ENCODE results near the gene TCERG1L.

DNA sequence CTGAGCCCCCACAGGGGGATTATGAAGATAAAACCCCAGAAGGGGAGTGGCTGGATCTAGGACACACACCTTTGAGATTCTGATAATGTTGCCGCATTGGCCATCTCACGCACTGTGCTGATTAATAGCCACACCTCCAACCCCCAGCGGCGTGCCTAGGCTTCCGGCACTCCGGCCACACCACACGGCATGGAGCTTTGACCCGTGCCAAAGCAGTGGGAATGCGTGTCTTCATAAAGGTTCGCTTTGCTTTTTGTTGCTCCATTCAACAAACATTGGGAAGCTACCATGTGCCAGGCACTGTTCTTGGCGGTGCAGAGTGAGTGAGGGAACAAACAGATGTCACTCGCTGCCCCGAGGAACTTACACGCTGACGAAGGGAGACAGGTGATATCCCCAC, 117.6 kb downstream of the TCERG1L start:
- TF ChIP-seq, protein P1, sequence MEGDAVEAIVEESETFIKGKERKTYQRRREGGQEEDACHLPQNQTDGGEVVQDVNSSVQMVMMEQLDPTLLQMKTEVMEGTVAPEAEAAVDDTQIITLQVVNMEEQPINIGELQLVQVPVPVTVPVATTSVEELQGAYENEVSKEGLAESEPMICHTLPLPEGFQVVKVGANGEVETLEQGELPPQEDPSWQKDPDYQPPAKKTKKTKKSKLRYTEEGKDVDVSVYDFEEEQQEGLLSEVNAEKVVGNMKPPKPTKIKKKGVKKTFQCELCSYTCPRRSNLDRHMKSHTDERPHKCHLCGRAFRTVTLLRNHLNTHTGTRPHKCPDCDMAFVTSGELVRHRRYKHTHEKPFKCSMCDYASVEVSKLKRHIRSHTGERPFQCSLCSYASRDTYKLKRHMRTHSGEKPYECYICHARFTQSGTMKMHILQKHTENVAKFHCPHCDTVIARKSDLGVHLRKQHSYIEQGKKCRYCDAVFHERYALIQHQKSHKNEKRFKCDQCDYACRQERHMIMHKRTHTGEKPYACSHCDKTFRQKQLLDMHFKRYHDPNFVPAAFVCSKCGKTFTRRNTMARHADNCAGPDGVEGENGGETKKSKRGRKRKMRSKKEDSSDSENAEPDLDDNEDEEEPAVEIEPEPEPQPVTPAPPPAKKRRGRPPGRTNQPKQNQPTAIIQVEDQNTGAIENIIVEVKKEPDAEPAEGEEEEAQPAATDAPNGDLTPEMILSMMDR (IDR thresholded peaks at IDR 0.05; ENCODE audit: poor library complexity, severe bottlenecking), result no peak
- no peak for TF ChIP-seq EP300 (conservative IDR thresholded peaks at IDR 0.05; ENCODE audit: poor library complexity, severe bottlenecking)
- no peak for TF ChIP-seq SMC3 (conservative IDR thresholded peaks at IDR 0.05; ENCODE audit: poor library complexity)
